Renal pelvis (tissue), 4 donors: ENCODE results near the gene NDUFB6. TPM values are rescaled to one million over a fixed set of nuclear protein-coding genes. Genes with fewer than 3 reads are reported as not detected.
A peak's percentile ranks its signal among the peaks of the same experiment; 100 is the strongest.
"Not testable (repeated sequence)": the region's sequence is repeated elsewhere in the genome, so short reads cannot be mapped to it uniquely, and the experiment has no call there.

ENCODE experiments used
- DNase-seq: peaks from one replicate; pipeline ENCODE4 v3.0.0-alpha.2; 2013
- polyA plus RNA-seq, 3 donors: library from polyadenylated mRNA; unstranded; fragments of 120-200 nt; gene quantifications; one replicate each; pipeline ENCODE4 v1.2.1, GENCODE V29; 2013; ENCODE audit not compliant: insufficient read length in 3 of 3

NDUFB6 gene
- polyA plus RNA-seq, 3 donors: 62.8 to 82.8 (median 78.4) TPM

DNA sequence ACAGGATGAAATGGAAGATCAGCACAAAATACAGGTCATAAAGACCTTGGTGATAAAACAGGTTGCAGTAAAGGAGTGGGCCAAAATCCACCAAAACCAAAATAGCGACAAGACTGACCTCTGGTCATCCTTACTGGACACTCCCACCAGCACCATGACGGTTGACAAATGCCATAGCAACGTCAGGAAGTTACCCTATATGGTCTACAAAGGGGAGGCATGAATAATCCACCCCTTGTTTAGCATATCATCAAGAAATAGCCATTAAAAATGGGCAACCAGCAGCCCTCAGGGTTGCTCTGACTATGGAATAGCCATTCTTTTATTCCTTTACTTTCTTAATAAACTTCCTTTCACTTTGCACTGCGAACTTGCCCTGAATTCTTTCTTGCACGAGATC lies 6.0 kb upstream of the NDUFB6 start:
- DNase-seq: no peak

DNA sequence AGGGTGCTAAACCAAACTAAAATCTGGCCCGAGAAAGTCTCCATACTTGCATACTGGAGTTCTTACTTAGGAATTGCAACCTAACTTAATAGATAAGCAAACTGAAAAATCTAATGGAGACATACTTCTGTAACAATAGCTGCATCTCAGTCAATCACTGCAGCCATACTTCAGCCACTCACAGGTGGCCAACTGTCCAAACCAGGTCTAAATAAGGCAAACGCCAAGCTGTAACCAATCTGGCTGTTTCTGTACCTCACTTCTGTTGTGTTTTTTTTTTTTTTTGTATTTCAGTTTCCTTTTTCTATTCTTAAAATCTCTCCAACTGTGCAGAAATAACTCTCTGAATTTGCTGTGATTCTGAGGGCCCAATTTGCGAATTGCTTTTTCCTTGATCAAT lies 4.4 kb upstream of the NDUFB6 start:
- DNase-seq: no peak

DNA sequence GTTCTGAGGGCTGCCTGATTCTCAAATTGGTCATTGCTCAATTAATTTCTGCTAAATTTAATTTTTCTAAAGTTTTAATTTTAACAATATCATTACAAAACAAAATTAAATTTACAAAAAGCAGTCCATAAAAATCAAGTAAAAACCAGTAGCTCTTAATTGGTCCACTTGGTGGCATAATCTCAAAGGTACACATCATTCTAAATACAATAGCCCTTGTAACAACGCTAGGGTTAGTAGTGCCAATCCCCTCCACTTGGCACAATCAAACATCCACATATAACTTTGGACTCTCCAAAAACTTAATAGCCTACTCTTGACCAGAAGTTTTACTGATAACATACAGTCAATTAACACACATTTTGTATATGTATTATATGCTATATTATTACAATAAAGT lies 1.9 kb upstream of the NDUFB6 start:
- DNase-seq: no peak

DNA sequence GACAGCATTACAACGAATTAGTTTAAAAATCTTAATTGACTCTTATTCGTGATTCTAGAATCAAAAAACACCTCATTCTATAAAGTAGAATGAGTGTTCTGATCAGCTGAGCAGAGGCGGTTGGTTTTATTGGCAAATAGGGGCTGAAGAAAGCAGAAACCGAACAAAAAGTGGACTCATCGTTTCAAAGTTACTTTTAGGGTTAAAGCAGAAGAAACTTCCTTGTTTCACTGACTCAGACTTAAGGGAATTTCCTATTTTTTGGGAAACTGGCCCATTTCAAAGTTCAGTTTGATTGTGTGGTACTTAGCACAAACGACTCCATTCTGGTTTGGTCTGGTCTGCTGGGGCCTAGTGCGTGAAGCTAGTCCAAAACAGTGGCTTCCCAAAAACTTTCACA lies 862 bp upstream of the NDUFB6 start:
- no peak for DNase-seq

DNA sequence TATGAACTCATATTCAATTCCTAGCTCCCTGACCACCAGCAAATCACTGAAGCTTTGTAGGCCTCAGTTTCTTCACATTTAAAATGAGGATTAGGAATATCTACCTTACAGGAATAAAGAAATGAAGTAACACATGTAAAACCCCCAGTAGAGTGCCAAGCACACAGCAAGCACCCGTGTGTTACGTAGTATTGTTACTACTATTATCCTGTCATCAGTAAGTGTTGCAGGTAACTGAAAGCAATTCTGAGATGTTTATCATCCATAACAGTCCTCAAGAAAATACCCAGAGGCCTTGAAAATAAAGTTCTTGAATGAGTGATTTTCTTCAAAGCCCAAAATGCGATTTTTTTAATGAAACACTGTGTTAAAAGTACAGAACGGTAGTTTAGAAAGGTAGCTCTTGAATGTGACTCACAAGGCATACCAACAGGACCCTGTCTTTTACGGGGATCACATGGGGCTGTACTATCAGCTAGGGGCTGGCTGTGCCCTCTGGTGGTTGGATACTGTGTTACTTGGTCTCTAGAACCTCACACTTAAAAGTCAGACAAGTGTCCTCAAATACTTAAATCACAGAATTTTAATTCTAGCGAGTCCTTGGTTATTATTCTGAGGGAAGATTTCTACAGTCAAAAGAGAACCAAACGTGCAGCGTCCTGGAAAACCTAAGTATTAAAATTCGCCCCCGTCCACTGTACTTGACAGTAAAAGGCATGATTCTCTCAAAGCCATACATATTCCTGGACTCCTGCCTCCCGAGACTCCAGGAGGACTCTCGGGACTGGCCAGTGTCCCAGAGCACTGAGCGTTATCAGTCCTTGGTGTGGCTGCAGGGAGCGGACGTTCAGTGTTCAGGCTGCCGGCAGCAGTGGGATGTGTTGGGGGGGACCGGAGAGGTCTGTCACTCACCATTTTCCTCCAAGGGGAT lies 725 bp downstream of the NDUFB6 start:
- peak; percentile 67 for DNase-seq

DNA sequence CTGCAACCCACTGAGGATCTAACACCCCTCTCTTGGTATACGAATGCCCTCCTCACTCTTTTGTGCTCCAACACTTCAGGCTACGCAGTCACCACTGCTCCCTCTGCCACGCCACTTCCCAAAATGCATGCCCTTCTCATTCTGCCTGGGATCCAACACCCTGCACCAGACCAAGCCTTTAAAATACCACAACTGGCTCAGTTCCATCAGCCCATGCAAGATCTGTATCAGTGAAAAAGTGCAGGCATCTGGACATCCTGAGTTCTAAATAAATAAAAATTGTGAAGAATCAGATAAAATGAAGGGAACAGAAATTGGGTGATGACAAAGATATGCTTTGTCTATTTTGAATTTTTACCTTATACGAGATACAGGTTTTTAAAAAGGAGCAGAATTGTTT lies 2.7 kb downstream of the NDUFB6 start:
- DNase-seq: no peak

DNA sequence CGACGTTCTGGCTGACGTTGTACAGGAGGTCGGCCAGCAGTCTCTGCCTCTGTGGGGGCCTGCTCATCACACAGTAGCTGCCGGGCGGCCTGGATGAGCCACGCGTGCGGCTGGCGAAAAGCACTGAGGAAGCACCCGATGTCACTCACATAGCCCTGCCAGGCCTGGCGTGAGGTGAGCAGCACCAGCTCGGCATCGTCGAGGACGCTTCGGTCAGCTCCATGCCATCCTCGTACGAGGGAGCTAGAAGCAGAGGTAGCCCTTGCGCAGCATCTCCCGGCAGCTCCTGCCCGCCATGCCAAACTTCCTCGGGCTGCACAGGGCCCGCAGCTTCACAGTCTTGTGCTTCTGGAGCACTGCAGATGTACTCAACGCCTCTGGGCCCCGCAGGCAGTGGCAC lies 6.2 kb downstream of the NDUFB6 start:
- DNase-seq: no peak

DNA sequence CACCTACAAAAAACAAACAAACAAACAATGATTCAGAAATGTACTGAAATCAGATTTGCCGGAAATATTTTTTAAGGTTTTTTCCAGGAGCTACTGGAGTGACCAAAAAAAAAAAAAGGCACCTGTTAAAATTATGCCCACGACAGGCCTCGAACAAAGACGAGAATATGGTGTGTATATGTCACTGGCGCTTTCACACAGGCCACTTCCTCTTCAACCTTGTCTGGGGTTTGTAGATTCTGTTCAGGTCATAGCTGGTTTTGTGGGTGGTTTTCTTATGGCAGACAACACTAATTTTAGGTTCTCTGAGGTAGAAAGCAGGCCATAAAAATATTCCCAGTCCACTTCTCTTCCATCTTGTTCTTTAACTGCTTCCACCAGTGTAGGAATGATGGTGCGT lies 7.0 kb downstream of the NDUFB6 start:
- no peak for DNase-seq

DNA sequence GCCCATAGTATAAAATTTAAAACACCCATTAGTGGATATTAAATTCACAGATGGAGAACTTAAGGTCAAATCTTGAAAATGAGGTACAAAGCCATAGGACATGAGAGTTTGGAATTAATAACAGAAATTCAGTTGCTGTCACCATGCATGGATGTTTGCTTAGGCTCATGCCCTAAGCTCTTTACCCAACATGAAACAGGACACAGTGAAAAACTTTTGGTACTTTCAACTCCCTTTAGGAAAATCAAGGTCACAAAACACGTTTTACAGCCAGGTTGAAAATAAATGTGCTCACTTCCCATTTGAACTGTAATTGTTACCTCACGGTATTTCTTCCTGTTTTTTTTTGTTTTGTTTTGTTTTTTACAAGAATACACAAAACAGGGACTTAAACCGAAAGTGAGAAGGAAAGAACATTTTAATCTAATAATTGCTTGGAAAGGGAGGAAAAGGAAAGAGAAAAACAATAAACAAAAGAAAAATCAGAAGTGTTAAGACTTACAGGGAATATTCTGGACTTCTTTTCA lies 14.5 kb downstream of the NDUFB6 start:
- no peak for DNase-seq

DNA sequence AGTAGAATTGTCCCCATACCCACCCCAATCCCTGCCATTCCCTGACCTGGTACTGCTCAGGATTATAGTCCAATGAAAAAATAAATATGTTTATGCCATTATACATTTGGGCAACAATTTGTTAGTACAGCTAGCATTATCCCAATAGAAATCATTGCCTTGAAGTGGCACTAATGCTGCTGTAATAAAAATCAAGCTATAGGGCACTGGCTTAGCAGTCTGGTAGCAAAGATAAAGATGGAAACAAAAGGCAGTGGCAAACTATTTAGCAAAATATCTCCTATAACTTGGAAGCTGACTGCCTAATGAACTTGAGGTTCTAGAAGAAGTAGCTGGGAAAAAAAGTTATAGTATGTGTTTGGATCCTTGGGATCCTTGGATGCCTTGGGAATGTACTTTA lies 18.4 kb downstream of the NDUFB6 start:
- DNase-seq: no peak

DNA sequence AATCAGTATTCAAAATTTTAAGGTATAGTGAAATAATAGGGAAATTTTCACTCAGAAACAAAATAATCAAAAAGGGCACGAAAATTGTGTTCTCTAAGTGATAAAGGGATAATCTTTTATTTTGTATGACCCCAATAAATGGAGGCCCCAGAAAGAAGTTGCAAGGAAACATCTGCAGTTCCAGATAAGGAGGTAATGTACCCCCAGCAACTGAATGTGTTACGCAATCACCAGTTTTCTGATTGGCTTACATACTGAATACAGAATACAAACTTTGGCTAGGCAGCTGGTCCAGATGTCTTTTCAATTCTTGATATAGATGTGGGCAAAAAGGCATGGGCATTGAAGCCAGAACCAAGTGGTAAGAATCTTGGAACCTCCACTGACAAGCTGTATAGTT lies 18.9 kb downstream of the NDUFB6 start:
- no peak for DNase-seq

DNA sequence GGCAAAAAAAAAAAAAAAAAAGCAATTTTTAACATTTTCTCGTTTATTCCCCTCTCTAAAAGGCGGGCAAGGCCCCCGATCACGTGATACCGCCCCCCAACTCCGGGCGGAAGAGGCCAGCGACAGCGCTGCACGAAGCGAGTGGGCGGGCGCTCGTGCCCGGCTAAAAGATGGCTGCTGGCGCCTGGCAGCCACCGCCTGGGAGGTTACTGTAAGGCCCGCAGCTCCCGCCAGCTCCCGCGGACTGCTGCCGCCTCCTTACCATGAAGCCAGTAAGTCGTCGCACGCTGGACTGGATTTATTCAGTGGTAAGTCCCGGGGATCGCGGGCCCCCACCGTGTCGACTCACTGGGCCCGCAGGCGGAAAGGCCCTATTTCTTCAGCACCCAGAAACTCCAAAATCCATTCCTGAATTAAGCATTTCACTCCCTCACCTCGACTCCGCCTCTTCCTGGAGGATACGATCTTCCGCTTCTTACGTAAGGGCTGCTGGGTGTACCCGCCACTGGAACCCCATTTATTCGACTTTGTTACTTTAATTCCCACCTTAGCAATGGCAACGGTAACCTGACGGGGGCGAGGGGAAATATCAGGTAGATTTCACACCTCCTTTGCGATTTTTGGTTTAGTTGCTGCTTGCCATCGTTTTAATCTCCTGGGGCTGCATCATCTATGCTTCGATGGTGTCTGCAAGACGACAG lies 20.6 kb downstream of the NDUFB6 start, which contains the start of the genes SMIM27 and TOPORS:
SMIM27 (plus strand) TSS at position 156 of the 701 bp plus-strand sequence; CDS start at position 264, 108 bp downstream.
TOPORS (minus strand) TSS at position 415 of the 701 bp plus-strand sequence; CDS start at position 265, 150 bp downstream.
- peak; percentile 92 for DNase-seq

DNA sequence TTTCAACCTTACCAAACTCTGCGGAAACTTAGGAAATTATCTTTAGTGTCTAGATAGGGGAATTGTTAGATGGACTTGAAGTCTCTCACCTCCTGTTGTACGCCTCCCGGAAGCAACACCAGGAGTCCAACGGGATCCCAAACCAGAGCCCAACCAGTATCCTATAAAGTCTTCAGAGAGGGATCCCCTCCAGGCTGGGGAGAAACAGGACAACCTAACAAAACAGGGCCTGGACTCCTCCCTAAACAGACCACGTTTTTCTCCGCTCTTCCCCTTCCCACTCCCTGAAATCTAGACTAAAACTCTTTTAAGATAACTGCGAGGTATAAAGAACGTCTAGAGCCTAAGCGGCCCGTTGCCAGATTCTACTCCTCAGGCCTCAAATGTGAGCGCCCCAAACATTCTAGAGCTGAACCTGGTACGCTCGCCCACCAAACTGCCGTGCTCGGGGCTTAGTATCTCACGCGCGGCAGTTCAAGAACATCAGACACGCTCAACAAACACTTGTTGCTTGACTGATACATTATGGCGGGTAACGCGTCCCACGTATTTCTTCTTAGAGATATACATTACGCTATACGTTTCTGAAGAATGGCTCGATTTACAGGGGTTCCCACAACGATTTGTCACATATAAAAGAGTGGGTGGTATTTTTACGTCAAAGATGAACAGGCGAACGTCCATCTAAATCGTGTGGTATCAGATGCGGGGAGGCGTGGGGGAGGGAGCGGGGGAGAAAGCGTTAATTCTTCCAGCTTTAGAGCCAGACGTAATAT lies 21.5 kb downstream of the NDUFB6 start:
- peak; percentile 54 for DNase-seq

DNA sequence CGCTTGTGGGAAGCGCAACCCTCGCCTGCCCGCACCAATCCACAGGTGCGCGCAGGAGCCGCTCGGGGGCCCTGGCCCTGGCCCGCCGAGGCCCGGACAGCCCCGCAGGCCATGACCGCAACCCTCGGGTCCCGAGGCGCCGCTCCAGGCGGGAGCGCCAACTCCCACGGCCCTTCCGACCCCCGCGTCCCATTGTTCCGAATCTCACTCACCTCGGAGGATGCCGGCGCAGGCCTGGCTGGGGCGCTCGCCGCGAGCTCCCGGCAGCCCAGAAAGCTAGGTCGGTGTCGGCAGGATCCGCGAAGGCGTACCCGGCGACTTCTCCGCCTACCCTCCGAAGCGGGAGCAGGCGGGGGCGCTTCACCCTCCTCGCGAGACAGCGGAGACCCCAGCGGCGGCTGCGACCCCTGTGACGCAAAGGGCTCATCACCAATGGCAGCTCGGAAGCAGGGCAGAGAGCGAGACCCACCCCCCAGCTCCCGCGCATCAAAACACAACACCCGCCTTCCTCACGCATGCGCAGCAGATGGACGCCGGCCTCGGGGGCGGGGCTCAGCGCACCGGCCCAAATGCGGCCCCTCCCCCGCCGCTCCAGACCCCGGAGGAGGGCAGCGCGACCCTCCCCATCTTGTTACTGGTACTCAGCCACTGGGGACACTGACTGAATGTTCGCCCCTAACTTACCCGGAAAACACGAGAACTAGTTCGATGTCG lies 22.2 kb downstream of the NDUFB6 start:
- DNase-seq: peak; percentile 97

DNA sequence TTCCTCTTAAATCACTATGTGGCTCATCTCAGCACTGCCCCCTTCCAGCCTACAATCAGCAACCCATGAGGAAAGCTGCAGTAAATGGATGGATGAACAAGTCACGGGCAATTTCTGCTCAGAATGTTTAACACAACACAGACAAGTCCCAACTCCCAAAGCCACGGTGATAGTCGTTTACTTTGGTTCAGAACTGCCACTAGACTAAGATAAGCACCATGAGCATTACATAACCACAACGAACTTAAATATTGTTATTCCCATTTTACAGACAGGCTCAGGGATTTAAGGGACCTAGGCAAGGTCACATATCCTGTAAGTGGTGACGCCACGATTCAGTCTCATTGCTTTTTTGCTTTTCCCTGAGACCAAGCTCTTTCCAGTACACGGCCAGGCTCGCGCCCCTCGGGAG lies 22.8 kb downstream of the NDUFB6 start:
- peak; percentile 42 for DNase-seq

DNA sequence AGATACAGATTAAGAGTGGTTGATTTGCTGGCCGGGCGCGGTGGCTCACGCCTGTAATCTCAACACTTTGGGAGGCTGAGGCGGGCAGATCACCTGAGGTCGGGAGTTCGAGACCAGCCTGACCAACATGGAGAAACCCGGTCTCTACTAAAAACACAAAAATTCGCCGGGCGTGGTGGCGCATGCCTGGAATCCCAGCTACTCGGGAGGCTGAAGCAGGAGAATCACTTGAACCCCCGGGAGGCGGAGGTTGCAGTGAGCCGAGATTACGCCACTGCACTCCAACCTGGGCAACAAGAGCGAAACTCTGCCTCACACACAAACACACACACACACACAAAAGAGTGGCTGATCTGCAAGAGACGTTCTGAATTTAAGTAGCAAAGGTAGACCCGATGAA lies 24.7 kb downstream of the NDUFB6 start:
- DNase-seq: not testable (repeated sequence)

DNA sequence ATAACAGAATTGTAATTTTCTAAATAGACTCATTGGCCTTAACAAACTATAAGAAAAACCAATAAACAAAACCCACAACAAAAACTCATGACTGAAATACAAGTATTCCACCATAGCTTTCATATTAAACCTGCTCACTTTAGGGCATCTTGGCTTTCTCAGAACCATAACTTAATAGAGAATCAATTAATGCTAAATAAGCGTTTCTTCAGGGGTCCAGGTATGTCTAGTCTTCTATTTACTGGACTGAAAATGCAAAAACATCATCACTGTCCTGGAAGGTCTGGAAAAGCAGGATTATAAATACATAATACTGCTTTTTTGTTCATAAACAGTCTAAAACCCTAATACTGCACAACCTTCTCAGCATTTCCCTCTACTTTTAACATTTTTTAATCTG lies 27.1 kb downstream of the NDUFB6 start:
- DNase-seq: no peak

DNA sequence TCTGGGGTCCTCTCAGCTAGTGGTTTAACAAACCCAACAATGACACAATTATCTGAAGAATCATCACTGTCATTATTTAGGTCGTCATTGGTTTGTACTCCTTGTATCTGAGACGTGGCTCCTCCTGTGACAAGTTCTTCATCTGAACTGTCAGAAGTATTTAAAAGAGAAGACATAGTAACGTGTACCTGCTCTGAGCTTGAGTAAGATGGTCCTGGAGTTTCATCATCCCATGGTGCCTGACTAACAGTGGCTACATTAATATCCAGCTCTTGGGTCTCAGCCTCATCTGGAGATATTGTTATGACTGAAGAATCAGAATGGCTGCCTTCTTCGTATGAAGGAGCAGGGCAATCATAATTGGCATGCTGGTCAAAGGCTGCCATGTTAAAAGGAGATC lies 29.9 kb downstream of the NDUFB6 start:
- DNase-seq: no peak

DNA sequence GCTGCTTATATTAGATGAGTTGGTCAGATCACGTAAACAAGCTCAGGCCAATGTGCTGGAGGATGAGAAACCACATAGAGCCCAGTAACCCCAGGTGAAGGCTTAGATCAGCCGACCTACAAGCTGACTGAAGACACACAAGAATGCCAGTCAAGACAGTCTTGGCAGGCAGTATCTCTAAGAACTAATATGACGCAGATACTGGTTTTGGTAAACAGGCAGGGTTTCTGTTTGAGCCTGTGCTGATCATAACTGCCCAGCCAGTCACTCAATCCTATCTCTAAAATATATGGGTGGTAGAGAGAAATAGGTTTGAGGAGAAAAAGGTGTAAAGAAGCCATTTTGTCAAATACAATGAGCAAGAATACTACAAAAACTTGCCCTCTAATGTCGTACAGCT lies 39.1 kb downstream of the NDUFB6 start:
- no peak for DNase-seq

DNA sequence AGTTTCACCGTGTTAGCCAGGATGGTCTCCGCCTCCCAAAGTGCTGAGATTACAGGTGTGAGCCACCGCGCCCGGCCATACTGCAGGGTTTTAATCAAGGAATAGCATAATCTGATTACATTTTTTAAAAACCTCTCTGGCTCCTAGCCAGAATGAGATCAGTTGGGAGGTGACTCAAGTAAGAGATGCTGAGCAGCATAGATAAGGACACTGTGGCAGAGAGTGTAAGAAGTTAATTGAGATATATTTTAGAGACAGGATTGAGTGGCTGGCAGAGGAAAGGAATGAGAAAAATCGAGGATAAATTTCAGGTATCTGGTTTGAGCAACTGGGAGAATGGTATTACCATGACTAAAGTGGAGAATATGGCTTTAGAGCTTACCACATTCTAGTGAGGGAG lies 39.6 kb downstream of the NDUFB6 start:
- no peak for DNase-seq

DNA sequence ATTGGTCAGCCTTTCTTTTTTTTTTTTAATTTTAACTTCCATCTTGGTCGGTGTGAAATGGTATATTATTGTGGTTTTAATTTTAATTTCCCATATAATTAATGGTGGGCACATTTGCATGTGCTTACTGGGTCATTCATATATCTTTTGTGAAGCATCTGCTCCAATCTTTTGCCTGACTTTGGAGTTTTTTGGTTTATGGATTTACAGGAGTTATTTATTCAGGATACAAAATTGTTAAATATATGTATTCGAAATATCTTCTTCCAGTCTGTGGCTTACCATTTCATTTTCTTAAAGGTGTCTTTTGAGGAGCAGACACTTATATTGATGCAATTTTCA lies 46.3 kb downstream of the NDUFB6 start:
- no peak for DNase-seq
